OCI-LY7 (cell line): ENCODE measurements around the gene OR2G3.

ENCODE experiments used
- CTCF ChIP-seq: fragments of 200-600 bp; sonication (generic); conservative IDR thresholded peaks from 2 replicates; pipeline ENCODE4 v1.5.1; 2014; ENCODE audit warnings: mild to moderate bottlenecking, antibody characterized with exemption, low read length, moderate library complexity, mixed read lengths
- EZH2phosphoT487 ChIP-seq: fragments of 200-600 bp; sonication (generic); IDR thresholded peaks from 2 replicates; pipeline ENCODE4 v1.6.1; 2018; ENCODE audit warnings: low read depth, borderline replicate concordance, mild to moderate bottlenecking, mixed run types, antibody characterized with exemption, low read length, moderate library complexity, mixed read lengths

GRCh38 chr1:247574664-247575063, 30.7 kb upstream of the OR2G3 start:
- TF ChIP-seq CTCF (no peak), EZH2phosphoT487 (no peak)
